KOPT-K1 (cell line): ENCODE measurements around the gene SSNA1.

Experiments used
- H3K27ac ChIP-seq: fragments of 200-600 bp; sonication (generic); 2 replicates; pipeline ENCODE4 v1.5.1; 2016; ENCODE audit warnings: antibody characterized with exemption, mild to moderate bottlenecking, low read depth, low read length; ENCODE audit not compliant: poor library complexity, severe bottlenecking
- H3K36me3 ChIP-seq: fragments of 200-600 bp; sonication (generic); 2 replicates; pipeline ENCODE4 v1.5.1; 2017; ENCODE audit warnings: antibody characterized with exemption, mild to moderate bottlenecking, low read length, moderate library complexity; ENCODE audit not compliant: insufficient read depth
- H3K9me3 ChIP-seq: fragments of 200-600 bp; sonication (generic); 2 replicates; pipeline ENCODE4 v1.5.1; 2017; ENCODE audit warnings: antibody characterized with exemption, low read length, mild to moderate bottlenecking; ENCODE audit not compliant: insufficient read depth, poor library complexity, severe bottlenecking

SSNA1 gene

DNA sequence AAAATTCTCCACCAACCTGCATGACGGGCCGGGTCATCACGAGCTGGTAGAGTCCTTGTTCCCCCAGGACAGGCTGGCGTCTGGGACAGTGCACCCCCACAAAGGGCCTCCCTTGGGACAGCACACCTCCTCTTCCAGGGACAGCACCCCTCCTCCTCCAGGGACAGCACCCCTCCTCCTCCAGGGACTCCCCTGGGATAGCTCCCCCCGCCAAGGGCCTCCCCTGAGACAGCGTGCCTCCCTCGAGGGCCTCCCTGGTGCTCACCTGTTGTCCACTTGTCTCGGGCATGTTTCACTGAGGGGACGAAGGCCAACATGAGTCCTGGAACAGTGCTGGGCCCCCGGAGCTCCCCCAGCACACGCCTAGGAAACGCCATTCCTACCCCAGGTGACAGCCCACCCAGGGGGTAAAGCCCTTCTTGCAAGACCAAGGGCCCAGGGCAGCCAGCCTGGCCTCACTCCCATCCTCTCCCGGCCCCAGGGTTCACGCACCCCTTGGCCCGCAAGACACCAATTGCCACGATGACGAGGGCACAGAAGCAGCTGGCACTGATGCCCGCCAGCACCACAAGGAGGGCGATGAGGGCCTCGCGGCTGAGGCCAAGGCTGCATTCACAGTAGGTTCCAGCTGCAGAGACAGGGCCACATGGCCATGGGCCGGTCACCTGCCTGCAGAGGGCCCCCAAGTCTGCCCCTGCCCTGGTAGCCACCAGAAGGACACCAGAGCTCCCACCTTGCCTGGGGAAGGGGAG lies 17.2 kb upstream of the SSNA1 start:
- H3K27ac ChIP-seq: no peak overlapping the region
- no peaks in the 10 kb centered on the region for H3K9me3 ChIP-seq
- H3K36me3 ChIP-seq: no peaks in the 10 kb centered on the region

DNA sequence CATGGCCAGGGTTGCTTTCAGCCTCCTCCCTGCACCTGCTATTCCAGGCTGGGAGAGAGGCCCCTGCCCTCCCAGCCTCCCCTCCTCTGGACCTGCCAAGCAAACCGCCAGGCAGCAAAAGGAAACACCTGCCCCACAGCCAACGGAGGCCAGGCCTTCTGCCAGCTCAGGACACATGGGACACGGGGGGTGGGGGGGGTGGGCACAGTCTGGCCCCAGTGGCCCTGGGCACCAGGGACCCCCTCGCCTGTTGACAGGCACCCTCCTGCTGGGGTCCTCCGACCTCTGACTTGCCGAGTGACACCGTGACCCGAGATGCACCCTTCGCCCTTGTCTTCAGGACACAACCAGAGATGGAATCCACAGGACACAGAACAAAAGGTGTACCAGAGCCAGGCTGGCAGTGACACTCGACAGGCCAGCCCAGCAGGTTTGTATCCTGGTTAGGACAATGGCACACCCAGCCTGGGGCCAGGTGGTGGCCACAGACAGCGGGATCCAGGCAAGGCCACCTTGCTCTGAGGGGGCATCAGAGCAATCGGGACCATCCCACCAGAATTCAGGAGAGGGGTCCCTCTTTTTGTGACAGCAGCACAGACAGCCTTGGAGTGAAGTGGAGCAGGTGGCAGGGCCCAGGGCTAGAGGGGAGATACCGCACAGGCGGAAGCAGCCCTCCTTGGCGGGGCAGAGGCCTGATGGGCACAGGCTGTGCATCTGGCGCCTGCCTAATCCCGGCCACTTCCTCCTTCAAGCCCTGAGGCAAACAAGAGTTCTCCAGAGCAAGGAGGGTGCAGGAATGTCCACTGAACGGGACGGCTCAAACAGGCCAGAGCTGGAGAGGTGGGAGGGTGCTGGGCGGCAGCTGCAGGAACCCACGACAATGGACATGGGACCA lies 15.3 kb upstream of the SSNA1 start:
- no peak overlapping the region for H3K27ac ChIP-seq
- H3K9me3 ChIP-seq: no peaks in the 10 kb centered on the region
- H3K36me3 ChIP-seq: peaks cover 4% of the 10 kb centered on the region; the same call in 1 of the 2 replicates

DNA sequence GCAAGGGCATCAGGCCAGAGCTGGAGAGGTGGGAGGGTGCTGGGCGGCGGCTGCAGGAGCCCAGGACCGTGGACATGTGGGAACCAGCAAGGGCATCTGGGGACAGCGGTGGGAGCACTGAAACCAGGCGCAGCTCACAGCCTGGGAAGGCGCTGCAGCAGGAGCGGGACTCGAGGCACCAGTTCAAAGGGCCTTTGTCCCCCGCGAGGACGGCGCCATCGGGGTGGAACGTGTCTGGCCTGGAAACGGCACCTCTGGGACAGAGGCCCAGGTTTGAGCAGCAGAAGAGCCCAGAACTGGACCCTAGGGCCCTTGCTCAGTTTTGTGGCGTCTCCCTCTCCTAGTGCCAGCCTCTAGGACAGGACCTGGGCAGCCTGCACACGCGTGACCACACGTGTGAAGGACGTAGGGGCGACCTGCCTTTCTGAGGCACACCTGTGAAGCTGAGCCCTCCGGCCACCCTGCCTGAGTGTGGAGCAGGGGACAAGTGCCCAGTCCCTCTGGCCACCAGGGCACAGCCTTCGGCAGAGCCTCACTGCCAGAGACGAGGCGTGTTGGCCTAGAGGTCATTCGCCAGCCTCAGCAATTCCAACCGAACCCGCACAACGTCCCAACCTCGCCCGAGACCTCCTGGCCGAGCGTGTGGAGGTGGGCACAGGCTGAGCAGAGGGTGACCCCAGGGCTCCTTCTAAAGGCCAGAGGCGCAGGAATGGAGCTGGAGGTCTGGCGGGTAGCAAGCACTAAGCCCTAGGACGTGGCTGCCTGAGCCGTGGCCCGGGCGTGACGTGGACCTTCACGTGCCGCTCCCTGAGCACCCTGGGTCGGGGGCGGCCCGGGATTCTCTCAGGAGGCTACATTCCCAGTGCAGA lies 14.4 kb upstream of the SSNA1 start:
- Histone ChIP-seq H3K27ac (no peak overlapping the region), H3K9me3 (no peaks in the 10 kb centered on the region), H3K36me3 (peaks cover 9% of the 10 kb centered on the region; the same call in 1 of the 2 replicates)

DNA sequence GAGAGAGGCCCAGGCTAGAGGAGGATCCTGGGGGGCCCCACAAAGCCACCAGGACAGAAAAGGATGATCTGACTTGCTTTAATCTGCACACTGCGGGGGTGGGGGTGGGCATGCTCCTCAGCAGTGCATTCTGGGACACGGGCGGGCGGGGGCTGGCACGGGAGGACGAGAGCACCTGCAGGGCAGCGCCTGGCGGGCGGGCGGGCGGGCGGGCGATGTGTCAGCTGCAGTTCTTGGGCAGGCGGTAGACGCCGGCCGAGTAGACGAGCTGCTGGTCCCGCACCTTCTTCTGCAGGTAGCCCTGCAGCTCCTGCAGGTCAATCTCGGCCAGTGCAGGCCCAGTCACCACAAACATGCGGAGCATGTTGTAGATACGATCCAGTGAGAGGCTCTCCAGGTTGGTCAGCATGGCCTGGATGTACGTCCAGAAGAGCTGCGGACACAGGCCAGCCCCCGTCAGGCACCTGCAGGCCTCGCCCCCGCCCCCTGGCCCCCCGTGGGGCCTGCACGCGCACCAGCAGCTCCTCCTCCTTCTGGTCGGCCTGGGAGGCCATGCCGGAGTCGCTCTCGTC lies 13.7 kb upstream of the SSNA1 start:
- H3K27ac ChIP-seq: no peak overlapping the region
- no peaks in the 10 kb centered on the region for H3K9me3 ChIP-seq
- peaks cover 17% of the 10 kb centered on the region; the same call in 1 of the 2 replicates for H3K36me3 ChIP-seq

DNA sequence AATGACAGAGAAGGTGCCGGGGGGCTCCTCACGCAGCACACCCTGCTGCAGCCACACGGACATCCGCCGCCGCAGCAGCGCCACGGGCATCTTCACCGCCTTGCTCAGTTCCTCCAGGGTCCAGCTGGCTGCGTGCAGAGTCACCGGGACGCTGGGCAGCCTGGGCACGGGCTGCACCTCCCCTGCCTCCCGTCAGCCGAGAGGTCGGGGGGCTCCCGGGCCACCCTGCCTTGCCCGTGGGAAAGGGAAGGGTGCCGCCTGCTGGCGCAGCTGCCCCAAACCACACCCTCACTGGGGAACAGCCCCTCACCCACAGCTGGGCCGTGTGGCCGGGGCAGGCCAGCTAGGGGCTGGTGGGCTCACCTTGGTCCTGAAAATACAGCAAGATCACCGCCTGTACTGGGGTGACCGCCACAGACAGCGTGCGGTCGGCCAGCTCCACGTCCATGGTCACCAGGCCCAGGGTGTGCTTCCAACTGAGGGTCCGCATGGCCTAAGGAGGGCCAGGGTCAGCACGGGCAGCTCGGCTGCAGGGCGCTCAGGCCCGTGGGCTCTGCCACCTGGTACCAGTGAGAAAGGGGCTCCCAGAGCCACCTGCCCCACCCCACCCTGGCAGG lies 13.0 kb upstream of the SSNA1 start:
- Histone ChIP-seq H3K9me3 (no peaks in the 10 kb centered on the region), H3K36me3 (peaks cover 24% of the 10 kb centered on the region; the same call in 1 of the 2 replicates), H3K27ac (no peak overlapping the region)

DNA sequence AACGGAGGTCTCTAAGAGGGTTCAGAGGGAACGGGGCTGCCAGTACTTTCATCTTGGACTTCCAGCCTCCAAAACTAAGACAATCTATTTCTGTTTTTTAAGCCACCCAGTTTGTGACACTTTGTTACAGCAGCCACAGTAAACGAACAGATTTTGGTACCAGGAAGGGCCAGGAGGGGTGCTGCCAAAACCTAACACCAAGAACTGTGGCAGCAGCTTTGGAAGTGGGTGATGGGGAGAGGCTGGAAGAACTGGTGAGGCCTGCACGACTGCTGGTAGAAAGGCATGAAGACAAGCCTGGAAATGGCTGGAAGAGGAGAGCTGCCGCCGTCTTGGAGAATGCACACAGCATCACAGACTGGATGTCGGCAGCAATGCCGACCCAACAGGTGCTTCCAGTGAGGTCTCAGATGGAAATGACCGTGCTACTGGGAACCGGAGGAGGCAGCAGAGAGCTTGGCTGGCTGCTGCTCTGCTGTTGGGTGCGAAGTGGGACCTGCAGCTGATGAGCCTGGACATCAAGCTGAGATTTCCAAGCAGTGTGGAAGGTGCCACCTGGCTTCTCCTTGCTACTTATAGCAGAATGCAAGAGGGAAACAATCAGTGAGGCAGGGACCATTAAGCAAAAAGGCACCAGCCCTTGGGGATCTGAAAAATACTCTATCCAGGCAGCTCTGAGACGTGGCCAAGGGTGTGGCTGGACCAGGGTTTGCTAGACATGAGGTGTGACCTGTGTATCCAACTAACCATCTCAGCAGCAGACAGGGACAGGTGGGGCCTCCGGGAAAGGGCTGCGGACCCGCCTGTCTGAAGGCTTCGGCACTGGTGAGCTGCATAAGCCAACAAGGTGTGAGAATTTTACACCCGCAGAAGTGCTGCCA lies 11.9 kb upstream of the SSNA1 start:
- Histone ChIP-seq H3K9me3 (no peaks in the 10 kb centered on the region), H3K36me3 (peaks cover 34% of the 10 kb centered on the region; the same call in 1 of the 2 replicates)

DNA sequence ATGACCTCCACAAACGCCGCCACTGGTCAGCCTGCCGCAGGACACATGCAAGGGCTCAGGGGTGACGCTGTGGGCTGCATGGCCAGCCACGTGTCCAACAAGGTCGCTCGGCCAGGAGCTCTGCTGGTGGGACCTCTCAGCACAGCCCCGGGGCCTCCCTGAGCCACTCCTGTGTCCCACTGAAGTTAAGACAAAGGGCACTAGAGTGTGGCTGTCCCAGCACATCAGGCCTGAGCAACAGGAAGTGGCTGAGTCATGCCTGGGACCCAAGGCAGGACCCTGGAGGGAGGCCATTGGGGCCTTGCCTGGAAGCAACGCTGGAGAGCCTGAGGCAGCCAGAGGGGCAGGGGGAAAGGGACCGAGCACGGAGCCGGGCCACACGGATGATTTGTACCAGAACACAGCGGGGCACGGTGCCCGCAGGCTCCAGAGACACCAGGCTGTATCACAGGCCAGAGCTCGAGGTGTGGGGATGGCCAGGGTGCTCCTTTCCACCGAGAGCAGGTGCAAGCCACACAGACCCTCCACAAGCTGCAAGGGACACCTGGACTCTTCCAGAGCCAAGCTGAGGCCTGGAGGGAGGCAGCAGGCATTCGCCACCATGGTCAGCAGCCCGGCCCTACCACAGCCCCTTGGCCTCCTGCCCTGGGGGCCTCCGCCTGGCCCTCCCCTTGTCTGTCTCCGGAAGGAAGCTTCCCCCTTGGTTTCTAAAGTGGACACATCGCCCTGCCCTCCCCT lies 10.1 kb upstream of the SSNA1 start:
- peaks cover 48% of the 10 kb centered on the region; the same call in 1 of the 2 replicates for H3K36me3 ChIP-seq

More for the DNA sequence above, 11.9 kb upstream of the SSNA1 start:
- no peak overlapping the region for H3K27ac ChIP-seq

DNA sequence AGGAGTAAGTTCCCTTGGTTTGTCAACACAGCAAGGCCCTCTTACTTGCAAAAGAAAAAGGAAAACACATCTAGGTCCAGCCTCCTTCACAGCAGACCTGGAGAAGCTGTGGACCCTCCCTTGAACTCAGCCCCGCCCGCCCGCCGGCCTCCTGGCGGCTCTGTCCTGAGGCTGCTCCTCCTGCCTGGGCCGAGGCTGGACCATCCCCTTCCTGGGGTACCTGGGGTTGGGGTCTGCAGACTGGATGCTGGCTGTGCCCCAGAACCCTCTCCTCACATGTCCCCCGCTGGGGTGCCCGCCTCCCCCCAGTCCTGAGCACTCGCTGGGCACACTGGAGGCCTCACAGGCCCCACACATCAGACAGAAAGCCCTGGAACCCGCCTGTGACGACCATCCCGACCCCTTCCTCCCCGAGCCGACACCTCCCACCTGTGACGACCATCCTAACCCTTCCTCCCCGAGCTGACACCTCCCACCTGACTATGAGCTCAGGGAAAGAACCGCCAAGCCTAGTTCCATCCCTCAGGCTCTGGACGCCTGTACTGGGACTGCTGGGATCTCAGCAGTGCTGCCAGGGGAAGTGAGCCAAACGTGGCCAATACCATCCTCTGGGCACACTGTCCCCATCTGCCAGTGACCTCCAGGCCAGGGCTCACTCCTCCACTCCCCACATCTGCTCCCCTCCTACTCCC lies 9.4 kb upstream of the SSNA1 start:
- H3K36me3 ChIP-seq: peaks cover 56% of the 10 kb centered on the region; the same call in 1 of the 2 replicates
- no peaks in the 10 kb centered on the region for H3K9me3 ChIP-seq
- H3K27ac ChIP-seq: no peak overlapping the region

More for the DNA sequence above, 10.1 kb upstream of the SSNA1 start:
- H3K27ac ChIP-seq: no peak overlapping the region
- no peaks in the 10 kb centered on the region for H3K9me3 ChIP-seq

DNA sequence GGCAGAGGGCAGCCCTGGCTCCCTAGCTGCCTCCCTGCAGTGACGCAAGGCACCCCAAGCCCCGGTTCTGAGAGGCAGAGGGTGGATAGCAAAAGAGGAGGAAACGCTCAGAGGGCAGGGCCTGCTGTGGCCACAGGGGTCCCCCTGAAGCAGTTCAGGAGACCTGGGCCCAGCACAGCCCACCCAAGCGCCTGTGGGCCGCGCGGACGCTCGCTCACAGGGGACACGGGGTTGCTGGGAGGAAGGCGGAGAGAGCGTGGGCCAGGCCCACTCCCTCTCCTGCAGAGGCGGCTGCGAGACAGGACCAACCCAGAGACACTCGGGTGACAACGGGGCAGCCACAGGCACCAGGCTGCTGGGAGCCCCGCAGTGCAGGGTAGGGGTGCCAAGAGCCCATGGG lies 8.7 kb upstream of the SSNA1 start:
- Histone ChIP-seq H3K9me3 (no peaks in the 10 kb centered on the region), H3K36me3 (peaks cover 59% of the 10 kb centered on the region; the same call in 1 of the 2 replicates), H3K27ac (no peak overlapping the region)

DNA sequence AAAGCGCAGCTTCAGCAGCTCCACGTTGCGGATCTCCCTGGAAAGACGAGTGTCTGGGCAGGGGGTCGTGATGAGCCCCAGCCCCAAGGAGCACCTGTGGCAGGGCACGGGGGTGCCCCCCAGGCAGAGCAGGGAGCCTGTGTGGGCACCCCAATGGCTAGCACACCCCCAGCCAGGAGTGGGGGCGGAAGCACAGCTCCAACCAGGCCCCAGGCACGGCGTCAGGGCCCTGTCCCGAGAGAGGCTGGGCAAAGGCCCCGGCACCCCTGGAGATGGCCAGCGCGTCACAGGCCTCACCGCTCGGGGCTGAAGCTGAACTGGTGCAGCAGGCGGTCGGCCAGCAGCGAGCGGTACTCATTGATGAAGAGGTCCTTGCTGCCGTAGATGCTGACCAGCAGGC lies 8.0 kb upstream of the SSNA1 start:
- H3K27ac ChIP-seq: no peak overlapping the region
- H3K36me3 ChIP-seq: peaks cover 62% of the 10 kb centered on the region; the same call in 1 of the 2 replicates
- H3K9me3 ChIP-seq: no peaks in the 10 kb centered on the region

DNA sequence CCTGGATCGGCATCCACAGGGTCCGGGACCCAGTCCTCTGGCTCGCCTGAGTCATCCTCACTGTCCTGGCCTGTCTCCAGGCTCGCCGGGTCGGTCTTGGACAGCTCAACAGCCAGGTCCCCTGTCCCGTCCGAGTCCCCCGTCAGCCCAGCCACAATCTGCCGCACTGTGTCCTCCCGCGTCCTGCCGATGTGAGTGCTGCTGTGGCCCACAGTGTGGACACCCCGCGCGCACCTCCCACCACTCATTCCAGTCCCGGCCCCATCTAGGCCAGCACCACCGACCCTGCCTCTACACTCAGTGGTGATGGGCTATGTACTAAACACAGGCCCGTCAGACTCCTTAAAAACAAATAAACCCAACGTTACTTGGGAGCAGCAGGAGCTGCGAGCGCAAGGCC lies 6.8 kb upstream of the SSNA1 start:
- Histone ChIP-seq H3K36me3 (peaks cover 73% of the 10 kb centered on the region; the same call in 1 of the 2 replicates), H3K9me3 (no peaks in the 10 kb centered on the region)

DNA sequence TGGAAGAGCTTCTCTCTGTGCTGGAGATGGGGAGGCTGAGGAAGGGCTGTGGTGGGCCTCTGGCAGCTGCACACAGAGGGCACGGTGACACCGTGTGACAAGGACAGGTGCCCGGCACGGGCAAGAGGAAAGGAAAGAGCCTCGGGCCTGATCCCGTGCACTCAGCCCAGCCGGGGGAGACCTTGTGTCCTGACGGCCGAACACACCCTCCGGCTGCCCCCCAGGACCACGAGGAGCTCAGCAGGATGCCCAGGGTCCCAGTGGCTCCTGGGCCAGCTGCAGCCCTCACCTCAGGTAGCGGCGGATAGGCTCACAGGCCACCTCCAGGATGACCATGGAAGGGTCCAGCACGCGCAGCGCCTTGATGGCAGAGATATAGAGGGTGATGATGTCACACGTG lies 5.6 kb upstream of the SSNA1 start:
- Histone ChIP-seq H3K27ac (no peak overlapping the region), H3K9me3 (no peaks in the 10 kb centered on the region), H3K36me3 (peaks cover 77% of the 10 kb centered on the region; the same call in 1 of the 2 replicates)

More for the DNA sequence above, 6.8 kb upstream of the SSNA1 start:
- no peak overlapping the region for H3K27ac ChIP-seq
